ENCODE results near the gene TXN2. TPM values are rescaled to one million over a fixed set of nuclear protein-coding genes. Genes with fewer than 3 reads are reported as not detected.

TXN2 gene
- total RNA-seq, 3 donors from 2014 or later: 73.2 to 101 (median 95.8) TPM

DNA sequence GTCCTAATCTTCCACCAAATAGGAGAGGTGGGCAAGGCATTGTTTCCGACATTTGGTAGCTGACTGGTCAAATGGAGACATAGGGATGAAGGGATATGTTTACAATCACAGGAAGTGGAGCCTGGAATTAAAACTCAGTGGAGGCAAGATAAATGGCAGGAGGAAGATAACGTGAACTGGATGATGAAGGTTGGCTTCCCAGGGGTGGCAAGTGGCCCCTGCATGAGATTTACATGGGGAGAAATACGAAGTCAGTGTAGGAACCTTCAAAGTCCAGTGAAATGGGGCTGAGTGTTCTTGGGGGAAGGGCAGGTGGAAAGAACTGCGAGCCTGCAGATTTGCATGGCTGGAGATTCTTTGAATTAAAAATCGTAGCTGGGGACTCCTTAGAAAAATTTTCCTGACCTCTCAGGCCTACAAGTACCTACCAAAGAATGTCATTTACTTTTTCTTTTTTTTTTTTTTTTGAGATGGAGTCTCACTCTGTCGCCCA lies 26.1 kb upstream of the TXN2 start:
- Histone ChIP-seq H3K36me3 (ENCODE audit: low read depth) (peaks cover 16% of the 10 kb centered on the region), H3K4me1 (ENCODE audit: low read depth) (peaks cover 9% of the 10 kb centered on the region), H3K4me3 (no peak overlapping the region), H3K9me3 (no peaks in the 10 kb centered on the region)
- ATAC-seq (no peak), DNase-seq (no peak)
- intact Hi-C loops (cut with DNase I, micrococcal nuclease): no loop called here
- TF ChIP-seq, protein P1, sequence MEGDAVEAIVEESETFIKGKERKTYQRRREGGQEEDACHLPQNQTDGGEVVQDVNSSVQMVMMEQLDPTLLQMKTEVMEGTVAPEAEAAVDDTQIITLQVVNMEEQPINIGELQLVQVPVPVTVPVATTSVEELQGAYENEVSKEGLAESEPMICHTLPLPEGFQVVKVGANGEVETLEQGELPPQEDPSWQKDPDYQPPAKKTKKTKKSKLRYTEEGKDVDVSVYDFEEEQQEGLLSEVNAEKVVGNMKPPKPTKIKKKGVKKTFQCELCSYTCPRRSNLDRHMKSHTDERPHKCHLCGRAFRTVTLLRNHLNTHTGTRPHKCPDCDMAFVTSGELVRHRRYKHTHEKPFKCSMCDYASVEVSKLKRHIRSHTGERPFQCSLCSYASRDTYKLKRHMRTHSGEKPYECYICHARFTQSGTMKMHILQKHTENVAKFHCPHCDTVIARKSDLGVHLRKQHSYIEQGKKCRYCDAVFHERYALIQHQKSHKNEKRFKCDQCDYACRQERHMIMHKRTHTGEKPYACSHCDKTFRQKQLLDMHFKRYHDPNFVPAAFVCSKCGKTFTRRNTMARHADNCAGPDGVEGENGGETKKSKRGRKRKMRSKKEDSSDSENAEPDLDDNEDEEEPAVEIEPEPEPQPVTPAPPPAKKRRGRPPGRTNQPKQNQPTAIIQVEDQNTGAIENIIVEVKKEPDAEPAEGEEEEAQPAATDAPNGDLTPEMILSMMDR (IDR thresholded peaks at IDR 0.05): no peak

DNA sequence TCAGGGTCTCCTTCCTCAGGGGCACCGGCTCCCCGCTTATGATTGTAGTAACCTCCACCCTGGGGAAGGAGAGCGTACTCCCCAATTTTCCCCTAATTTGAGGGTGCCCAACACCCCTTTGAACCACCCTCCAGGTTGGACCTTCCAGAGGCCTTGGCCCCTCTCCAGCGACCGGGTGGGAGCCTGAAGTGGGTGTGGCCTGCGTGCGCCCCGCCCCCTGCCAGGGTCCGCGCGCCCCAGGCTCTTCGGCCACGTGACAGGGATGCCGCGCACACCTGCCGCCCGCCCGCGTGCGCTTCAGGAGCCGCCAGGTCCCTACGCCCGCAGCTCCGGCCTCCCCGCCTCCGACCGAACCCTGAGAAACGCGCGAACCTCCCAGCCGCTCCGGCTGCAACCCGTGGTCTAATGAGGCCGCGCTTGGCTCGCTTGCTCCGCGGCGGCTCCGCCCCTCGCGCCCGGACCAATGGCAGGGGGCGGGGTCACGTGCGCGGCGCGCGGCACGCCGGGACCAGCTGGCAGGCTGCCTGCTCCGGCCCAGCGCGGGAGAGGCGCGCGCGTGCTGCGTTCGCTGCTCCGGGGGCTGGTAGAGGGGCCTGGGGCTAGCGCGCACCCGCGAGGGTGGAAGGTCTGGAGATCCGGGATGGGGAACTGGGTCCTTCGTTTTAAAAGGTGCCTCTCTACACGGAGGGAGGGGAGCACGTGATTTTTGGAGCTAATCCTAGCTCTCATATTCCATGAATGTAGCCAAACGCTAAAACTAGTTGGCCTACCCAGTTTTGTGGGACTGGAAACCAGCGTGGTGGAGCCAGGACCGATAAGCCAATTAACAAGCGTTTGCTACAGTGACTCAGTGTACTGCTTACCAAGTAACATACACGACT lies 25.4 kb upstream of the TXN2 start, which contains the start of gene FOXRED2:
Gene FOXRED2, minus strand, starts transcription at position 404 of the 881 bp plus-strand sequence. CDS start 618 bp downstream, outside the sequence.
- intact Hi-C loops (cut with DNase I, micrococcal nuclease): no loop called here
- Histone ChIP-seq H3K36me3 (ENCODE audit: low read depth) (peaks cover 12% of the 10 kb centered on the region), H3K4me1 (ENCODE audit: low read depth) (peaks cover 9% of the 10 kb centered on the region), H3K9me3 (no peaks in the 10 kb centered on the region), H3K4me3 (peak within 1 kb of the TSS; percentile 3)
- DNase-seq (peak; percentile 92 to 94 (median 92)), ATAC-seq (peak; percentile 96)
- TF ChIP-seq, protein P1 (IDR thresholded peaks at IDR 0.05): no peak

DNA sequence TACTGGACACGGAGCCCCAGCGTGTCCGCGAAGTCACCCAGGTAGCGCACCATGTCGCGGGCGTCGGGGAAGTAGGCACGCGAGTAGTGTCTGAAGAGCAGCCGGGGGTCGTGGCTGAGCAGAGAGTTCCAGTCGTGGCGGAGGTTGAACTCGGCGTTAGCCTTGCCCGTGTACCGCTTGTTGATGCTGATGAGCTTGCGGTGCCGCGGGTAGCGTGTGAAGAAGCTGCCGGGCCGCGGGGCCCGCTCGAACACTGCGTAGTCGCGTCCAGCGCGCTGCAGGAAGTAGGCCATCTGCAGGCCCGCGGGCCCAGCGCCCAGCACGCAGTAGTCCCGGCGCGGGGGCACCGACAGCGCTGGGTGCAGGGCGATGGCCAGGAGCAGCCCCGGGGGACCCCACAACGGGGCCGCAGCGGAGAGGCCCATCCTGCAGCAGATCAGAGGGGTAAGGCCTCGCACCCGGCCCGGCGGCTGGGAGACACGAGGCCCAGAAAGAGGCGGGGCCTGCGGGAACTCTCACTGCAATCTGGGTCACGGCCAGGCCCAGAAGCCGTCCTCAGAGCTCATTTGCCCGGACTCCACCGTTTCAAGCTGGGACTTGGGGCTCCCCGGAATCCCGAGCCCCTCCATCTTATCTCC lies 24.7 kb upstream of the TXN2 start:
- Histone ChIP-seq H3K4me3 (no peak overlapping the region), H3K36me3 (ENCODE audit: low read depth) (peaks cover 8% of the 10 kb centered on the region), H3K9me3 (no peaks in the 10 kb centered on the region), H3K4me1 (ENCODE audit: low read depth) (peaks cover 9% of the 10 kb centered on the region)
- ATAC-seq: no peak
- peak in 2 of 3 donors; percentile 48 to 66 for DNase-seq
- intact Hi-C loops (cut with DNase I, micrococcal nuclease): no loop called here
- TF ChIP-seq, protein P1 (IDR thresholded peaks at IDR 0.05): no peak

DNA sequence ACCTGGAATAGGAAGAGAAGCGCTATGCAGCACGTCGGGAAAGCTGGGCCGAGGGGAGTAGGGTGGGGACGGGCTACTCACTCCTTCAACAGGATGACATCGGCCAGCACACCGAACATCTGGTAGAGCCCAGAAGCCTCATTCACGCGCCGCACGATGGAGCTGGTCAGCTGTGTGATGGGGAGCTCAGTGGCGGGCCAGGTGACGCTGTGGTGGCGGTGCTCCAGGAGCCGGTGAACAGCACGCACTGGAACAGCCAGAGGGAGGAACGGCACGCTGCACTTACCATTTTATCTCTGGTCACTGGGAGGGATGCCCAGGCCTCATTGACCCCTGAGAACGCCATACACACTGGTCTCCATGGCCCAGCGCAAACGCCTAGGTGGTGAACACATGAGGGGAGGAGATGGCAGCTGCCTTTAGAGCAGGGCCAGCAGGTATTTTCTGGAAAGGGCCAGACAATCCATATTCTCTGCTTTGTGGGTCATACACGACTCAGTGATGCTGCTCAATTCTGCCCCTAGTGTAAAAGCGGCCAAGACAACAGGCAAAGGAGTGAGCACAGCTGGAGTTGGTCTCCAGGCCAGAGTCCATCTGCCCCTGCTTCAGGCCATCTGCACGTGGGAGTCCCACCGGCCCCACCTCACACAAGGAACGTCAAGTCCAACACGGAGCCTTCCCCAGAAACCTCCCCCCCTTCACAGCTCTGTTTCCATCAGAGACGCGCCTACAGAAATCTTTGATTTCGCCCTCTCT lies 16.6 kb upstream of the TXN2 start:
- no peaks in the 10 kb centered on the region for H3K9me3 ChIP-seq
- H3K4me1 ChIP-seq (ENCODE audit: low read depth): no peaks in the 10 kb centered on the region
- TF ChIP-seq, protein P1 (IDR thresholded peaks at IDR 0.05): no peak
- peak in 1 of 3 donors; percentile 29 for DNase-seq
- H3K4me3 ChIP-seq: no peak overlapping the region
- intact Hi-C loops (cut with DNase I, micrococcal nuclease): no loop called here
- no peaks in the 10 kb centered on the region for H3K36me3 ChIP-seq (ENCODE audit: low read depth)
- ATAC-seq: no peak

DNA sequence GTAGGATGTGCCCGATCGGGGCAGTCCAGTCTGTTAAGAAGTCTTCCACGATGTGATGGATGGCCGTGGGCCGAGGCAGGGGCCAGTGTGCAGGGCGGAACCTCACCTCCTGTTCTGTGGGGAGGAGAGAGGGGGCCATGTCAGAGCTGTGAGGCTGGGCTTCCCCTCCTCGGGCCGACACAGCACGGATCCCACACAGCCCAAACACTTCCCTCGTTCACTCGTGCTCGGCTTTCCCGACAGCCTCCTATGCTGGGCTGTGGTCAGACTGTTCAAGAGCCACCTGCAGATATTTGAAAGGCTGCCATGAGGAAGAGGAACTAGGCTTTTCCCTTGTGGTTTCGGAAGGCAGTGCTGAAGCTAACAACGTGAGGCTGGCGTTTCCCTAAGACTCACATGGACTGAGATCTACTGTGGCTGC lies 12.3 kb upstream of the TXN2 start:
- TF ChIP-seq, protein P1 (IDR thresholded peaks at IDR 0.05): no peak
- ATAC-seq: peak; percentile 69
- Histone ChIP-seq H3K9me3 (no peaks in the 10 kb centered on the region), H3K4me3 (no peak overlapping the region), H3K4me1 (ENCODE audit: low read depth) (no peaks in the 10 kb centered on the region), H3K36me3 (ENCODE audit: low read depth) (no peaks in the 10 kb centered on the region)
- DNase-seq: peak; percentile 41 to 65 (median 46)
- intact Hi-C loops (cut with DNase I, micrococcal nuclease): no loop called here
